Kasumi-1 (cell line): ENCODE results near the gene PIGZ.

Experiments used
- DNase-seq, 2 experiments: peaks; one replicate each; lab custom pipeline; 2025; lab: John Stamatoyannopoulos, UW

Gene PIGZ

DNA sequence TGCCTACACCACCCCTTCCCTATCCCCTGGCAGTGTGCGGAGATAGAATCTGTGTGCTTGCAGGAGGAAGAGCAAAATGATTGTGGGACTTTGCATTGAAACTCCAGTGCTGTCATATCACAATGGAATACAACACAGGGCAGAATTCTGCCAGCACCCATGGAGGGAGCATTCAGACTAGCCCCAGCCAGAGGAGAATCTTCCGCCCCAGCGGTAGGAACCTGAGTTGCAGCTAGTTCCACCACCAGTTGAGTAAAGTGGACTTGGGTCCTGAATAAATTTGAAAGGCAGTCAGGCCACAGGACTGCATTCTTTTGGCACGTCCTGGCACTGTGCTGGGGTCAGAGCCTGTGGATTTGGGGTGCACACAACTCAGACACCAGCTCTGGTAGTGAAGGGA is 53.8 kb downstream of the PIGZ start:
- no peak for DNase-seq

DNA sequence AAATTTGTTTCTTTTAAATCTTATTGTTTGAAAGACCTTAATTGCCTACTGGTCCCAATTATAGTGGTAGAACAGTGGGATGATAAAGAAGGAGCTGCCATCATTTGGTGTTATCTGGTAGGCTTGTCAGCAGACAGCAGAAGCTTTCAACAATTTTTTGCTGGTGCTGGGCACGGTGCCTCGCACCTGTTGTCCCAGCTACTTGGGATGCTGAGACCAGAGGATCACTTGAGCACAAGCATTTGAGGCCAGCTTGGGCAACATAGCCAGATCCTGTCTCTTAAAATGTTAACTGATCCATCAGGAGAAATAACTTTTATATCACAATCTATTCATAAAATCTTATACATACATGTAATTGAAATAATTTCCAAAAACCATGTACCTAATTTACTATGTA is 64.9 kb downstream of the PIGZ start:
- no peak for DNase-seq

DNA sequence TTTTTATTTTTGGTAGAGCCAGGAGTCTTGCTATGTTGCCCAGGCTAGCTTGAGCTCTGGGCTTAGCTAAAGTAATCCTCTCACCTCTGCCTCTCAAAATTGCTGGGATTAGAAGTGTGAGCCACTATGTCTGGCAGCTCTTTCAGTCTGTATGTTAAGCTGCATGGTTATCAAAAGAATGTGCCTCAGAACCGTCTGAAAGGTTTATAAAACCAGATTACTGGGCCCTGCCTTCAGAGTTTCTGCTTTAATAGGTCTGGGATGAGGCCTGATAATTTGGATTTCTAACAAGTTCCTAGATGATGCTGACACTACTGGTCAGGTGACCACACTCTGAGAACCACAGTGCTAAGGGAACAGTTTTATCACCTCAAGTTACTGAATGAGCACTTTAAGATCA is 66.3 kb downstream of the PIGZ start:
- DNase-seq = no peak

DNA sequence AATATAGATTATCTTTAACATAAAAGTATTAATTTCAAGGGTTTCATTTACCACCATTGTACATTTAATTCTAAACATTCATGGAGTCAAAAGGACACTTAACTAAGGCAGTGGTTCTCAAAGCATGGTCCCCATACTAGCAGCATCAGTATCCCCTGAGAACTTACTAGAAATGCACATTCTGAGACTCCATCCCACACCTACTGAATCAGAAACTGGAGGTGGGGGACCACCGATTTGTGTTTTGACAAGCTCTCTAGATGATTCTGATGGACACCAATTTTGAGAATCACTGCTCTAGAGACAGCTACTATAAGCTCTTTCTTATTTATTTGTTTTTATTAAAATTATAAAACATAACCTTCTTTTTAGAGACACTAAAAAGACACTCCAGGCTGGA is 66.9 kb downstream of the PIGZ start:
- DNase-seq = no peak
